HL-60 (cell line): Measurements from ENCODE around the gene MTFR1L.

ENCODE experiments used
- POLR2AphosphoS5 ChIP-seq: IDR thresholded peaks from 2 replicates; pipeline ENCODE4 v1.6.1; 2012; ENCODE audit warnings: low read depth
- TF ChIP-seq, protein P1 (sequence below): IDR thresholded peaks from one replicate; pipeline ENCODE4 v1.5.1; 2011; ENCODE audit warnings: low read length, control low read depth, inconsistent platforms; ENCODE audit not compliant: insufficient read depth

DNA sequence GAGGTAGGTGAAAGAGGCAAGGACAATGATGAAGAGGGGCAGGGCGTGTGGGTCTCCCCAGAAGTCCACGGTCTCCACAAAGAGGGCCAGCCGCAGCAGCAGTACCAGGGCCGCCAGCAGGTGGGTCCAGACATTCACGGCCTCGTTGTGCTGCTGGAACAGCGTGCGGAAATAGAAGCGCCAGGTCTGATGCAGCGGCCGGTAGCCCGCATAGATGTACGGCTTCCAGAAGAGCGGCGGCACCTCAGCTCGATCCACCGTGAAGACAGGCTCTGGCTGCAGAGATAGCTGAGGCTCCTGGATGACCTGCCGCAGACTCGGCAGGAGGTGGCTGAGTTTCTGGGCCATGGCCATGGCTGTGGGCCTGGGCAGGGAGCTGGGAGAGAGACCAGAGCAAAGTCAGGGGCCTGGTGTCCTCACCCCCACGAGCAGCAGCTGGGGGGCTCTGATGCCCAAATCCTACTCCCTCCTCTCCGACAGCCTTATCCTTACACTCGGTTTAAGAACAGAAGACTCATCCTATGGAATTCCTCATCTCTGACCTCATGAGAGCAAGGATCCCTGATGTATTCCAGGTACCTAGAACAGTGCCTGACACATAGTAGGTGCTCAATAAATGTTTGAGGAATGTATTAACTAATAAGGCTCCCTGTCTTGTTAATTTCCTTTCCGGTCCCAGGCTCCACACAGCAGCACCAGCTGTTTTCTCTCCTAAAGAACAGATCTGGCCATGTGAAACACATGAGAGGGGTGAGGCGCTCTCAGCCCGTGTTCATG is 43.9 kb downstream of the MTFR1L start:
- no peak for TF ChIP-seq POLR2AphosphoS5
- TF ChIP-seq, protein P1, sequence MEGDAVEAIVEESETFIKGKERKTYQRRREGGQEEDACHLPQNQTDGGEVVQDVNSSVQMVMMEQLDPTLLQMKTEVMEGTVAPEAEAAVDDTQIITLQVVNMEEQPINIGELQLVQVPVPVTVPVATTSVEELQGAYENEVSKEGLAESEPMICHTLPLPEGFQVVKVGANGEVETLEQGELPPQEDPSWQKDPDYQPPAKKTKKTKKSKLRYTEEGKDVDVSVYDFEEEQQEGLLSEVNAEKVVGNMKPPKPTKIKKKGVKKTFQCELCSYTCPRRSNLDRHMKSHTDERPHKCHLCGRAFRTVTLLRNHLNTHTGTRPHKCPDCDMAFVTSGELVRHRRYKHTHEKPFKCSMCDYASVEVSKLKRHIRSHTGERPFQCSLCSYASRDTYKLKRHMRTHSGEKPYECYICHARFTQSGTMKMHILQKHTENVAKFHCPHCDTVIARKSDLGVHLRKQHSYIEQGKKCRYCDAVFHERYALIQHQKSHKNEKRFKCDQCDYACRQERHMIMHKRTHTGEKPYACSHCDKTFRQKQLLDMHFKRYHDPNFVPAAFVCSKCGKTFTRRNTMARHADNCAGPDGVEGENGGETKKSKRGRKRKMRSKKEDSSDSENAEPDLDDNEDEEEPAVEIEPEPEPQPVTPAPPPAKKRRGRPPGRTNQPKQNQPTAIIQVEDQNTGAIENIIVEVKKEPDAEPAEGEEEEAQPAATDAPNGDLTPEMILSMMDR, result no peak
